ENCODE results near the gene CROT. TPM values are rescaled to one million over a fixed set of nuclear protein-coding genes. Genes with fewer than 3 reads are reported as not detected.

CROT gene
- total and polyA plus RNA-seq, 9 donors, result 8.0 to 21.8 (median 16.1) TPM

- TF ChIP-seq POLR2A (IDR thresholded peaks at IDR 0.05) (no peak), CTCF (IDR thresholded peaks at IDR 0.05) (no peak), EP300 (IDR thresholded peaks at IDR 0.05) (no peak)
- DNase-seq, result no peak
- Histone ChIP-seq H3K9me3 (no peaks in the 10 kb centered on the region), H3K36me3 (no peaks in the 10 kb centered on the region), H3K4me3 (no peak overlapping the region), H3K4me1 (ENCODE audit: insufficient read depth) (no peaks in the 10 kb centered on the region), H3K27me3 (no peaks in the 10 kb centered on the region), H3K27ac (no peak overlapping the region)
- intact Hi-C loops (cut with DNase I), result no loop called here
- 88 to 92% (median 92%) methylated on average over 3 of the region's 3 CpGs for WGBS, 3 donors
Measured at GRCh38 chr7:87354749-87355148, 9.3 kb downstream of the CROT start.

DNA sequence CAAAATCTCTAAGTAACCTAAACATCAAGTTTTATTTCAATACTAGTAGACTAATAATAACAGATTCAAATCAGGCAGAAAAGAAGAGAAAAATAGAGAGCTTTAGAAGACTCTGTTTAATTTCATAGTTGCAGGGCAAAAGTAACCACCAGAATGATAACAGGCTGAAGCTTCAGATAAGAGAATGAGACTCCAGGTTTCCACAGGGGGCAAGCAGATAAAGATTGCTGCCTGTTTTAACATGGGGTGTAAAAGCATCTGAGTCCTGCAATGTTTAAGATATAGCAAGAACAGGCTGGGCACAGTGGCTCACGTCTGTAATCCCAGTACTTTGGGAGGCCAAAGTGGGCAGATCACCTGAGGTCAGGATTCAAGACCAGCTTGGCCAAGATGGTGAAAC, 11.0 kb downstream of the CROT start:
- 84 to 91% (median 86%) methylated on average over 1 of the region's 1 CpG for WGBS, 3 donors
- Histone ChIP-seq H3K36me3 (no peaks in the 10 kb centered on the region), H3K27ac (no peak overlapping the region), H3K27me3 (no peaks in the 10 kb centered on the region), H3K4me1 (ENCODE audit: insufficient read depth) (no peaks in the 10 kb centered on the region), H3K4me3 (no peak overlapping the region), H3K9me3 (no peaks in the 10 kb centered on the region)
- intact Hi-C loops (cut with DNase I), result no loop called here
- DNase-seq, result no peak
- no peak for TF ChIP-seq EP300 (IDR thresholded peaks at IDR 0.05)
- no peak for TF ChIP-seq CTCF (IDR thresholded peaks at IDR 0.05)
- TF ChIP-seq POLR2A (IDR thresholded peaks at IDR 0.05), result no peak

DNA sequence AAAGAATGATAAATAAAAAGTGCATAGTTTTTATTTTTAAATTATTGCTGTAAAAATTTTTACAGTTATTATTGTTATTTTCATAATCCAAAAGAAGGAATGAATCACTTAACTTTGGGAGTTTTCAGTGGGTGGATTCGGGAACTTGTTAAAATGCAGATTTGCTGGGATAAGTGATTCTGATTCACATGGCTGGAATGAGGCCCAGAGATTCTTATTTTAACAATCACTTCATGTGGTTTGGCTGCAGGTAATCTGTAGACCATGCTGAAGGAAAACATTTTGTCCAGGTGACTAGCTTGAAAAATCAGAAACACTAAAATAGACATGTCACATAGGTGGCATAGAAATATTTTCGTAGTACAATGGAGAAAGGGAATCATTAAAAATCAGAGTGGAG, 13.9 kb downstream of the CROT start:
- intact Hi-C loops (cut with DNase I), result no loop called here
- TF ChIP-seq EP300 (IDR thresholded peaks at IDR 0.05) (no peak), POLR2A (IDR thresholded peaks at IDR 0.05) (no peak), CTCF (IDR thresholded peaks at IDR 0.05) (no peak)
- Histone ChIP-seq H3K27me3 (no peaks in the 10 kb centered on the region), H3K4me1 (ENCODE audit: insufficient read depth) (no peaks in the 10 kb centered on the region), H3K4me3 (no peak overlapping the region), H3K27ac (no peak overlapping the region), H3K36me3 (no peaks in the 10 kb centered on the region), H3K9me3 (no peaks in the 10 kb centered on the region)
- WGBS, 3 donors, result 55 to 75% (median 69%) methylated on average over 2 of the region's 2 CpGs
- no peak for DNase-seq

GRCh38 chr7:87361320-87361719, 15.9 kb downstream of the CROT start:
- Histone ChIP-seq H3K27me3 (no peaks in the 10 kb centered on the region), H3K4me3 (no peak overlapping the region), H3K9me3 (no peaks in the 10 kb centered on the region), H3K36me3 (no peaks in the 10 kb centered on the region), H3K27ac (no peak overlapping the region), H3K4me1 (ENCODE audit: insufficient read depth) (no peaks in the 10 kb centered on the region)
- intact Hi-C loops (cut with DNase I), result no loop called here
- no peak for DNase-seq
- WGBS, 3 donors, result 97 to 100% (median 98%) methylated on average over 2 of the region's 2 CpGs
- TF ChIP-seq CTCF (IDR thresholded peaks at IDR 0.05), result no peak
- no peak for TF ChIP-seq EP300 (IDR thresholded peaks at IDR 0.05)
- TF ChIP-seq POLR2A (IDR thresholded peaks at IDR 0.05), result no peak

- 95 to 97% (median 96%) methylated on average over 1 of the region's 1 CpG for WGBS, 3 donors
- Histone ChIP-seq H3K9me3 (no peaks in the 10 kb centered on the region), H3K4me3 (no peak overlapping the region), H3K4me1 (ENCODE audit: insufficient read depth) (no peaks in the 10 kb centered on the region), H3K27ac (no peak overlapping the region), H3K27me3 (no peaks in the 10 kb centered on the region), H3K36me3 (no peaks in the 10 kb centered on the region)
- no peak for DNase-seq
- TF ChIP-seq CTCF (IDR thresholded peaks at IDR 0.05), result no peak
- TF ChIP-seq POLR2A (IDR thresholded peaks at IDR 0.05), result no peak
- no peak for TF ChIP-seq EP300 (IDR thresholded peaks at IDR 0.05)
- intact Hi-C loops (cut with DNase I), result no loop called here
Measured at GRCh38 chr7:87363342-87363741, 17.9 kb downstream of the CROT start.

Data from ovary (tissue), 9 donors.